ENCODE measurements around the gene CDC42BPB. TPM values are rescaled to one million over a fixed set of nuclear protein-coding genes. Genes with fewer than 3 reads are reported as not detected.
A peak's percentile ranks its signal among the peaks of the same experiment; 100 is the strongest.

Gene CDC42BPB
- total and polyA plus RNA-seq, 2 of the 13 experiments (the other 11 are each of a cell fraction or from before 2014, with no cell fraction given): 19.7 to 32.3 TPM

GRCh38 chr14:103087343-103087835 lies 30.0 kb upstream of the CDC42BPB start (continued):
- no peak for TF ChIP-seq AHDC1 (CRISPR knock-in tag; IDR thresholded peaks at IDR 0.05; ENCODE audit: borderline replicate concordance)
- no peak for TF ChIP-seq CSRNP2 (CRISPR knock-in tag; conservative IDR thresholded peaks at IDR 0.05; ENCODE audit: low read depth)
- TF ChIP-seq ZNF430 (CRISPR knock-in tag; IDR thresholded peaks at IDR 0.05): no peak
- peak; percentile 30; the same call in 1 of the 2 replicates for TF ChIP-seq ZNF503 (CRISPR knock-in tag; IDR thresholded peaks at IDR 0.05)
- TF ChIP-seq CERS6 (CRISPR knock-in tag; IDR thresholded peaks at IDR 0.05): no peak
- no peak for TF ChIP-seq ZBTB25 (CRISPR knock-in tag; IDR thresholded peaks at IDR 0.05)
- TF ChIP-seq ZNF574 (CRISPR knock-in tag; IDR thresholded peaks at IDR 0.05): 0 out of 2 replicates have a peak, but pooled peaks have one; percentile 30
- TF ChIP-seq ZBTB39 (CRISPR knock-in tag; IDR thresholded peaks at IDR 0.05): no peak
